Suprapubic skin (tissue), 4 donors: ENCODE data around the gene ICAM2. TPM values are rescaled to one million over a fixed set of nuclear protein-coding genes. Genes with fewer than 3 reads are reported as not detected.
"Not testable (repeated sequence)": the region's sequence is repeated elsewhere in the genome, so short reads cannot be mapped to it uniquely, and the experiment has no call there.

Source experiments
- DNase-seq, 2 donors: peaks; one replicate each; pipeline ENCODE4 v3.0.0-alpha.2; 2019; ENCODE audit warnings: low spot score in 2 of 2
- H3K27ac ChIP-seq: fragments of 200-600 bp; sonication (generic); one replicate; pipeline ENCODE4 v1.5.1; 2019
- H3K27me3 ChIP-seq: fragments of 200-600 bp; sonication (generic); one replicate; pipeline ENCODE4 v1.5.1; 2019
- H3K36me3 ChIP-seq: fragments of 200-600 bp; sonication (generic); one replicate; pipeline ENCODE4 v1.5.1; 2019
- H3K4me1 ChIP-seq: fragments of 200-600 bp; sonication (generic); one replicate; pipeline ENCODE4 v1.5.1; 2019
- H3K4me3 ChIP-seq: fragments of 200-600 bp; sonication (generic); one replicate; pipeline ENCODE4 v1.5.1; 2019; ENCODE audit warnings: mild to moderate bottlenecking
- H3K9me3 ChIP-seq: fragments of 200-600 bp; sonication (generic); one replicate; pipeline ENCODE4 v1.5.1; 2019
- EP300 ChIP-seq: sonication (generic); formaldehyde crosslinking; IDR thresholded peaks from one replicate; pipeline ENCODE4 v1.6.1; 2017; ENCODE audit warnings: antibody characterized with exemption
- POLR2A ChIP-seq, 2 donors: fragments of 450-650 bp; IDR thresholded peaks; one replicate each; pipeline ENCODE4 v1.6.1; 2017; ENCODE audit warnings: antibody characterized with exemption in 2 of 2, mild to moderate bottlenecking in 2 of 2, moderate library complexity in 2 of 2
- POLR2AphosphoS5 ChIP-seq, 3 donors: sonication (generic); formaldehyde crosslinking; IDR thresholded peaks; one replicate each; pipeline ENCODE4 v1.6.1; 2017; ENCODE audit warnings: antibody characterized with exemption in 3 of 3
- WGBS: methylation state at CpG from one replicate; pipeline ENCODE4 v1.1.5; 2018; 5-methylcytosine and 5-hydroxymethylcytosine counted together
- total RNA-seq, 4 donors: library from RNA; depleted of rRNA; stranded (reverse); fragments of >200 nt; gene quantifications; one replicate each; pipeline ENCODE4 v1.1.0, GENCODE V29; 2016
- TF ChIP-seq, protein P1 (sequence below), 2 donors: fragments of 200-600 bp in 1 of 2; fragments of 450-650 bp in 1 of 2; sonication (generic) in 1 of 2; IDR thresholded peaks; one replicate each; pipeline ENCODE4 v1.5.1; 2016 to 2019; ENCODE audit warnings: antibody characterized with exemption in 2 of 2, mild to moderate bottlenecking in 1 of 2, moderate library complexity in 1 of 2

Gene ICAM2
- total RNA-seq, 4 donors from 2014 or later: 8.4 to 32.5 (median 14.9) TPM

GRCh38 chr17:64015447-64015846, 5.0 kb downstream of the ICAM2 start:
- Histone ChIP-seq H3K27me3 (no peaks in the 10 kb centered on the region), H3K4me1 (peaks cover 8% of the 10 kb centered on the region), H3K27ac (no peak overlapping the region), H3K9me3 (no peaks in the 10 kb centered on the region), H3K36me3 (no peaks in the 10 kb centered on the region), H3K4me3 (no peak overlapping the region)
- peak; percentile 4 to 40 for DNase-seq
- 90% methylated on average over 6 of the region's 6 CpGs for WGBS
- TF ChIP-seq POLR2A (IDR thresholded peaks at IDR 0.05) (no peak), POLR2AphosphoS5 (IDR thresholded peaks at IDR 0.05) (no peak)

DNA sequence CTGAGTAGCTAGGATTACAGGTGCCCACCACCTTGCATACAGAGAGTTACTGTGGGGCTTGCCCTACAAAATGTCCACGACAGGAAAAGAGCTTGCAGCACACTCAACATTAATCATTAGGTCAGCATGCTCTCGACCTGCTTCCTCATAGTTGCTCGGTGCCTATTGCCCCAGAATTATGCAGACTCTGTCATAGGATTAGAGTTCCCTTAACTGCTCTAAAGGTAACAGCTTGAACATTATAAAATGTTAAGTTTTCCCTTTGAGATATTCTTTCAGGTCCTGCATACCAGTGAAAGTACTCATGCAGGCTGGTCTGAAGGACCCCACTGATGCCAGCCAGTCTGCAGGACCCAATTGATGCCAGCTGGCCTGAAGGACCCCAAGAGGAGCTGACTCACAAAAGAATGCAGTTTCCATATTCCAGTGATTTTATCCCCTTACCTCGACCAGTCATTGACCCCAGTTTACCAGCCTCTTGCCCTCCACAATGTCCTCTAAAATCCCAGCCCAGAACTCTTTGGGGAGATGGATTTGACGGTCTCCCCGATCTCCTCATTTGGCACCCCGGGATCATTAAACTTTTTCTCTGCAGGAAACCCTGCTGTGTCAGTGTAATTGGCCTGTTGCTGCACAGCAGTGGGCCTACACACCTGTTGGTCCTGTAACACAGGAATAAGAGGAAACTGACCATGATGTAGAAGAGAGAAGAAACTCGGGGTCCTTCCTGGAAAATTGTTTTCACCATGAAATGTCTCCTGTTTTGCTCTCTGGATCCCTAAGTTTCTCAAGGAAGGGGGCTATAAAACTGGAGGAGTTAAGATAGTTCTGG, 10.6 kb downstream of the ICAM2 start:
- TF ChIP-seq EP300: no peak
- no peak for TF ChIP-seq POLR2A (IDR thresholded peaks at IDR 0.05)
- TF ChIP-seq, protein P1, sequence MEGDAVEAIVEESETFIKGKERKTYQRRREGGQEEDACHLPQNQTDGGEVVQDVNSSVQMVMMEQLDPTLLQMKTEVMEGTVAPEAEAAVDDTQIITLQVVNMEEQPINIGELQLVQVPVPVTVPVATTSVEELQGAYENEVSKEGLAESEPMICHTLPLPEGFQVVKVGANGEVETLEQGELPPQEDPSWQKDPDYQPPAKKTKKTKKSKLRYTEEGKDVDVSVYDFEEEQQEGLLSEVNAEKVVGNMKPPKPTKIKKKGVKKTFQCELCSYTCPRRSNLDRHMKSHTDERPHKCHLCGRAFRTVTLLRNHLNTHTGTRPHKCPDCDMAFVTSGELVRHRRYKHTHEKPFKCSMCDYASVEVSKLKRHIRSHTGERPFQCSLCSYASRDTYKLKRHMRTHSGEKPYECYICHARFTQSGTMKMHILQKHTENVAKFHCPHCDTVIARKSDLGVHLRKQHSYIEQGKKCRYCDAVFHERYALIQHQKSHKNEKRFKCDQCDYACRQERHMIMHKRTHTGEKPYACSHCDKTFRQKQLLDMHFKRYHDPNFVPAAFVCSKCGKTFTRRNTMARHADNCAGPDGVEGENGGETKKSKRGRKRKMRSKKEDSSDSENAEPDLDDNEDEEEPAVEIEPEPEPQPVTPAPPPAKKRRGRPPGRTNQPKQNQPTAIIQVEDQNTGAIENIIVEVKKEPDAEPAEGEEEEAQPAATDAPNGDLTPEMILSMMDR (IDR thresholded peaks at IDR 0.05): no peak
- TF ChIP-seq POLR2AphosphoS5 (IDR thresholded peaks at IDR 0.05): no peak

GRCh38 chr17:64008830-64009229, 11.6 kb downstream of the ICAM2 start:
- Histone ChIP-seq H3K4me3 (no peak overlapping the region), H3K4me1 (peaks cover 25% of the 10 kb centered on the region), H3K27me3 (no peaks in the 10 kb centered on the region), H3K9me3 (no peaks in the 10 kb centered on the region), H3K36me3 (no peaks in the 10 kb centered on the region), H3K27ac (peak overlapping the region; percentile 8)
- TF ChIP-seq EP300: no peak
- no peak for TF ChIP-seq POLR2AphosphoS5 (IDR thresholded peaks at IDR 0.05)
- TF ChIP-seq, protein P1 (IDR thresholded peaks at IDR 0.05): no peak
- TF ChIP-seq POLR2A (IDR thresholded peaks at IDR 0.05): no peak
- peak in 1 of 2 donors; percentile 57 for DNase-seq
- WGBS: 62% methylated on average over 4 of the region's 4 CpGs

More for the DNA sequence above, 10.6 kb downstream of the ICAM2 start:
- no peaks in the 10 kb centered on the region for H3K36me3 ChIP-seq
- no peak overlapping the region for H3K4me3 ChIP-seq
- WGBS: 64% methylated on average over 8 of the region's 8 CpGs
- H3K27ac ChIP-seq: no peak overlapping the region
- DNase-seq: peak; percentile 24 to 26
- no peaks in the 10 kb centered on the region for H3K27me3 ChIP-seq
- no peaks in the 10 kb centered on the region for H3K9me3 ChIP-seq
- H3K4me1 ChIP-seq: peaks cover 27% of the 10 kb centered on the region

- no peak for DNase-seq
- Histone ChIP-seq H3K27ac (peak overlapping the region; percentile 8), H3K27me3 (no peaks in the 10 kb centered on the region), H3K4me3 (no peak overlapping the region), H3K9me3 (no peaks in the 10 kb centered on the region), H3K36me3 (no peaks in the 10 kb centered on the region), H3K4me1 (peaks cover 25% of the 10 kb centered on the region)
- TF ChIP-seq EP300: no peak
- WGBS: 80% methylated on average over 5 of the region's 5 CpGs
Measured at GRCh38 chr17:64008346-64008745, 12.1 kb downstream of the ICAM2 start.

DNA sequence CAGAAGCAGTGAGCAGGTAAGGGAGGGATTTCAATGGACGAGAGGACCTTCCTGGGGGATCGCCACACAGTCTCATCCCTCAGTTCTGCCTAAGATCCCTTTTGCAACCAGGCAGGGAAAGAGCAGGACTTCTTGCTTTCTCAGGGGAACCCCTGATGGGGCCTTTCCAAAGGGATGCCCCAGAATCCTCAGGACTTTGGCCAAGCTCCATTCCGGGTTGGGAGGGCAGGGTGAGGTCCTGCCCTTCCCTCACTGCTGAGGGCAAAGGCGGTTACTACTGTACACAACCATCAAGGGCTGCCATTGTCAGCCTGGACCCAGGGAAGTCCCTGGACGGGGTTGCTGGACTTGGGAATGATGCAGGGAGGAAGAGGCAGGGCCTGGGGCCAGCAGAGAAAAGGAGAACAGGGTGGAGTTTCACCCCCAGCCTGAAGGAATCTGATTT, 12.6 kb downstream of the ICAM2 start:
- peak; percentile 59 to 67 for DNase-seq
- no peaks in the 10 kb centered on the region for H3K27me3 ChIP-seq
- TF ChIP-seq POLR2AphosphoS5 (IDR thresholded peaks at IDR 0.05): no peak
- TF ChIP-seq EP300: no peak
- TF ChIP-seq, protein P1 (IDR thresholded peaks at IDR 0.05): no peak
- no peak for TF ChIP-seq POLR2A (IDR thresholded peaks at IDR 0.05)
- H3K9me3 ChIP-seq: no peaks in the 10 kb centered on the region
- no peaks in the 10 kb centered on the region for H3K36me3 ChIP-seq
- peak overlapping the region; percentile 28 for H3K27ac ChIP-seq
- peaks cover 25% of the 10 kb centered on the region for H3K4me1 ChIP-seq
- WGBS: 50% methylated on average over 5 of the region's 5 CpGs
- H3K4me3 ChIP-seq: no peak overlapping the region

GRCh38 chr17:64007089-64007837, 13.2 kb downstream of the ICAM2 start:
- H3K9me3 ChIP-seq, H3K4me3 ChIP-seq, H3K36me3 ChIP-seq, H3K27me3 ChIP-seq: not testable (repeated sequence)
- 88% methylated on average over 5 of the region's 5 CpGs for WGBS
- Histone ChIP-seq H3K27ac (peak overlapping the region; percentile 28), H3K4me1 (peaks cover 25% of the 10 kb centered on the region)
- DNase-seq: peak; percentile 24 to 49
